ENCODE results near the gene NDFIP2. TPM values are rescaled to one million over a fixed set of nuclear protein-coding genes. Genes with fewer than 3 reads are reported as not detected.

Gene NDFIP2
- total and polyA plus RNA-seq, 3 donors from 2014 or later: 25.3 to 56.1 (median 33.8) TPM

GRCh38 chr13:79519255-79519654, 38.3 kb downstream of the NDFIP2 start:
- intact Hi-C loops (cut with DNase I; ENCODE audit: low total_unique reads): no loop called here
- Histone ChIP-seq H3K4me3 (no peak overlapping the region), H3K4me1 (no peaks in the 10 kb centered on the region), H3K27me3 (no peaks in the 10 kb centered on the region), H3K36me3 (ENCODE audit: low read depth, missing control alignments) (no peaks in the 10 kb centered on the region), H3K9me3 (no peaks in the 10 kb centered on the region), H3K27ac (no peak overlapping the region)
- TF ChIP-seq POLR2A (IDR thresholded peaks at IDR 0.05): no peak
- TF ChIP-seq, protein P1, sequence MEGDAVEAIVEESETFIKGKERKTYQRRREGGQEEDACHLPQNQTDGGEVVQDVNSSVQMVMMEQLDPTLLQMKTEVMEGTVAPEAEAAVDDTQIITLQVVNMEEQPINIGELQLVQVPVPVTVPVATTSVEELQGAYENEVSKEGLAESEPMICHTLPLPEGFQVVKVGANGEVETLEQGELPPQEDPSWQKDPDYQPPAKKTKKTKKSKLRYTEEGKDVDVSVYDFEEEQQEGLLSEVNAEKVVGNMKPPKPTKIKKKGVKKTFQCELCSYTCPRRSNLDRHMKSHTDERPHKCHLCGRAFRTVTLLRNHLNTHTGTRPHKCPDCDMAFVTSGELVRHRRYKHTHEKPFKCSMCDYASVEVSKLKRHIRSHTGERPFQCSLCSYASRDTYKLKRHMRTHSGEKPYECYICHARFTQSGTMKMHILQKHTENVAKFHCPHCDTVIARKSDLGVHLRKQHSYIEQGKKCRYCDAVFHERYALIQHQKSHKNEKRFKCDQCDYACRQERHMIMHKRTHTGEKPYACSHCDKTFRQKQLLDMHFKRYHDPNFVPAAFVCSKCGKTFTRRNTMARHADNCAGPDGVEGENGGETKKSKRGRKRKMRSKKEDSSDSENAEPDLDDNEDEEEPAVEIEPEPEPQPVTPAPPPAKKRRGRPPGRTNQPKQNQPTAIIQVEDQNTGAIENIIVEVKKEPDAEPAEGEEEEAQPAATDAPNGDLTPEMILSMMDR (IDR thresholded peaks at IDR 0.05): no peak
- DNase-seq: no peak
- WGBS, 2 donors: 84 to 86% methylated on average over 3 of the region's 3 CpGs

DNA sequence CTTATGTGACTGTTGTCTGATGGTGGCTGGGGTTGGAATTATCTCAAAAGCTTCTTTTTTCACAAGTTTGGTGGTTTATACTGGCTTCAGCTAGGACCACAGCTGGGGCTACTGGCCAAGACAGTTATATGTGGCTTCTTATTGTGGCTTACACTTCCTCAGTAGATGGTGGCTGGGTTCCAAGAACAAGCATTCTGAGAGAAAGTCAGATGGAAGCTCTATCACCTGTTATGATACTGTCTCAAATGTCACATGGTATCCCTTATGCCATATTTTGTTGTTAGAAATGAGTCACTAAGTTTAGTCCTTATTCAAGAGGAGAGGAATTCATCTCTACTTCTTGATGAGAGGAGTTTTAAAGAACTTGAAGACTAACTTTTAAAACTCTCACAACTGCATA, 41.6 kb downstream of the NDFIP2 start:
- H3K27me3 ChIP-seq: no peaks in the 10 kb centered on the region
- no peaks in the 10 kb centered on the region for H3K9me3 ChIP-seq
- no peak for DNase-seq
- TF ChIP-seq POLR2A (IDR thresholded peaks at IDR 0.05): no peak
- TF ChIP-seq, protein P1 (IDR thresholded peaks at IDR 0.05): no peak
- no peaks in the 10 kb centered on the region for H3K36me3 ChIP-seq (ENCODE audit: low read depth, missing control alignments)
- no peaks in the 10 kb centered on the region for H3K4me1 ChIP-seq
- no peak overlapping the region for H3K4me3 ChIP-seq
- intact Hi-C loops (cut with DNase I; ENCODE audit: low total_unique reads): loop anchor here (10.0 kb wide), 1 partner anchor 88 kb away; no protein-coding TSS in a partner anchor
- H3K27ac ChIP-seq: no peak overlapping the region

GRCh38 chr13:79525064-79525857, 44.3 kb downstream of the NDFIP2 start:
- no peaks in the 10 kb centered on the region for H3K27me3 ChIP-seq
- TF ChIP-seq, protein P1 (IDR thresholded peaks at IDR 0.05): no peak
- no peak for TF ChIP-seq POLR2A (IDR thresholded peaks at IDR 0.05)
- H3K9me3 ChIP-seq: no peaks in the 10 kb centered on the region
- no peak overlapping the region for H3K27ac ChIP-seq
- intact Hi-C loops (cut with DNase I; ENCODE audit: low total_unique reads): loop anchor here (10.0 kb wide), 1 partner anchor 90 kb away; no protein-coding TSS in a partner anchor
- no peak overlapping the region for H3K4me3 ChIP-seq
- no peak for DNase-seq
- no peaks in the 10 kb centered on the region for H3K4me1 ChIP-seq
- no peaks in the 10 kb centered on the region for H3K36me3 ChIP-seq (ENCODE audit: low read depth, missing control alignments)
- 66 to 75% methylated on average over 8 of the region's 8 CpGs for WGBS, 2 donors

DNA sequence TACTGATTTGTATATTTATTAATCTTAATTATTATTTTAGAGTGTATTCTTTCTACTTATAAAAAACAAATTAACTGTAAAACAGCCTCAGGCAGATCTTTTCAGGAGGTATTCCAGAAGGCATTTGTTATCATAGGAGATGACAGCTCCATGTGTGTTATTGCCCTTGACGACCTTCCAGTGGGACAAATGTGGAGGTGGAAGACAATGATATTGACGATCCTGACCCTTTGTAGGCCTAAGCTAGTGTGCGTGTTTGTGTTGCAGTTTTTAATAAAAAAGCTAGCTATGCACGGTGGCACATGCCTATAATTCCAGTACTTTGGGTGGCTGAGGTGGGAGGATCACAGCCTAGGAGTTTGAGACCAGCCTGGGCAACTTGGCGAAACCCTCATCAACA, 46.7 kb downstream of the NDFIP2 start:
- Histone ChIP-seq H3K4me1 (no peaks in the 10 kb centered on the region), H3K9me3 (no peaks in the 10 kb centered on the region), H3K36me3 (ENCODE audit: low read depth, missing control alignments) (no peaks in the 10 kb centered on the region), H3K4me3 (no peak overlapping the region), H3K27me3 (no peaks in the 10 kb centered on the region), H3K27ac (no peak overlapping the region)
- WGBS, 2 donors: 79 to 86% methylated on average over 5 of the region's 5 CpGs
- intact Hi-C loops (cut with DNase I; ENCODE audit: low total_unique reads): loop anchor here (10.0 kb wide), 1 partner anchor 93 kb away; no protein-coding TSS in a partner anchor
- TF ChIP-seq, protein P1 (IDR thresholded peaks at IDR 0.05): no peak
- no peak for TF ChIP-seq POLR2A (IDR thresholded peaks at IDR 0.05)
- DNase-seq: no peak
